Activated CD8-positive, alpha-beta memory T cell treated with anti-CD3 and anti-CD28 coated beads for 1 hour (primary cell): ENCODE data around the gene RFT1.

ENCODE experiments used
- DNase-seq, 2 donors: peaks; one replicate each; pipeline ENCODE4 v3.0.0-alpha.2; 2020; ENCODE audit warnings: low read depth in 1 of 2; ENCODE audit errors: extremely low read depth in 1 of 2

Gene RFT1

DNA sequence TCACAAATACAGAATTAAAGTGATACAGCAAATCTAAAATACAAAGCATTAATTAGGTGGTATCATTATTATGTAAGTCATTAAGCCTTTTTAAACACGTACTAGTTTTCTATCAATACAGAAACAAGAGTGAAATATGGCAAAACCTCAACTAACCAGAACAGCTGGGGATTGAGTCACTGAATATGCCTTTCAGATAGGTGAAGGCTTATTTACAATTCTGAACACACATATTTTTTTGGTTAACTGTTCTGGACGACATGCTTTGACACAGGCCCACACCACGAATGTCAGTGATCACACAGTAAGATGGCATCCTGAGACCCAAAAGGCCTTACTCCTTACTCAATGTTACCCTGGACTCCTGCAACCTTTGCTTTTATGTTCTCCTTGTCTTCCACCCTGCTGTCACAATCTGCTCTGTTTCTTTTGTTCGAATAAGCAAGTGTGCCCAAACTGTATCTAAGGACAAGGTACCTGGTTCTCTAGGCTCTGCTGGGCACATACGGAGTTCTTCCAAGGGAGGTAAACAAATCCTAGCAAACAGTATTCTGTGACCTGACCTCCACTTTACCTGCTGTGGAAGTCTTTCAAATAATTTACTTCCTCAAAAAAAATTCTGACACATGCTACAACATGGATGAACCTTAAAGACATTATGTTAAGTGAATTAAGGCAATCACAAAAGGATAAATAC lies 91.4 kb downstream of the RFT1 start:
- DNase-seq: no peak
